OCI-LY3 (cell line): ENCODE data around the gene KAZN.

Experiments used
- CTCF ChIP-seq: fragments of 200-600, 300-600 bp; sonication (generic); IDR thresholded peaks from 2 replicates; pipeline ENCODE4 v1.5.1; 2014; ENCODE audit warnings: antibody characterized with exemption, low read length, low read depth
- EZH2phosphoT487 ChIP-seq: fragments of 200-600 bp; shearing (Covaris generic); IDR thresholded peaks from 2 replicates; pipeline ENCODE4 v1.6.1; 2018; ENCODE audit warnings: antibody characterized with exemption, mixed run types, low read depth

GRCh38 chr1:15064217-15064929, 465.9 kb downstream of the KAZN start:
- TF ChIP-seq CTCF = no peak
- no peak for TF ChIP-seq EZH2phosphoT487
